K562 (cell line): ENCODE results near the gene NCOA4. TPM values are rescaled to one million over a fixed set of nuclear protein-coding genes. Genes with fewer than 3 reads are reported as not detected.
A peak's percentile ranks its signal among the peaks of the same experiment; 100 is the strongest.

Experiments
- BCLAF1 ChIP-seq, 2 experiments: fragments of 450-650 bp in 1 of 2; IDR thresholded peaks; 2 replicates each; pipeline ENCODE4 v1.6.1; 2011 to 2017; ENCODE audit warnings: low read depth in 2 of 2, antibody characterized with exemption in 1 of 2, borderline replicate concordance in 1 of 2, low read length in 1 of 2, mild to moderate bottlenecking in 1 of 2, mixed read lengths in 1 of 2; ENCODE audit not compliant: control insufficient read depth in 1 of 2
- CBX5 ChIP-seq: IDR thresholded peaks from 2 replicates; pipeline ENCODE4 v1.6.1; 2014; ENCODE audit warnings: low read depth, borderline replicate concordance
- CHAMP1 ChIP-seq: fragments of 450-650 bp; IDR thresholded peaks from 2 replicates; pipeline ENCODE4 v1.6.1; 2016; ENCODE audit warnings: mild to moderate bottlenecking
- HDAC8 ChIP-seq: fragments of 450-650 bp; IDR thresholded peaks from 2 replicates; pipeline ENCODE4 v1.6.1; 2016; ENCODE audit warnings: mild to moderate bottlenecking, missing genetic modification characterization, moderate library complexity, missing compliant biosample characterization
- HMGN3 ChIP-seq: IDR thresholded peaks from 2 replicates; pipeline ENCODE4 v1.6.1; 2011; ENCODE audit warnings: borderline replicate concordance, low read depth, mild to moderate bottlenecking, mixed read lengths, low read length; ENCODE audit not compliant: insufficient read length; ENCODE audit errors: extremely low read depth
- KDM2B ChIP-seq: fragments of 250-450 bp; sonication (Bioruptor Pico); IDR thresholded peaks from 2 replicates; pipeline ENCODE4 v1.8.0; 2021; ENCODE audit warnings: mild to moderate bottlenecking, moderate library complexity
- KHSRP ChIP-seq: fragments of 450-650 bp; IDR thresholded peaks from 2 replicates; pipeline ENCODE4 v1.6.1; 2017
- MBD1 ChIP-seq: fragments of 250-450 bp; sonication (Bioruptor Pico); IDR thresholded peaks from 2 replicates; pipeline ENCODE4 v1.8.0; 2022; ENCODE audit warnings: inconsistent platforms
- NBN ChIP-seq: fragments of 450-650 bp; IDR thresholded peaks from 2 replicates; pipeline ENCODE4 v1.6.1; 2016; ENCODE audit warnings: low read depth, mild to moderate bottlenecking
- PPARD ChIP-seq: fragments of 250-450 bp; sonication (Bioruptor Pico); IDR thresholded peaks from 2 replicates; pipeline ENCODE4 v1.8.0; 2022; ENCODE audit warnings: inconsistent platforms, mild to moderate bottlenecking, moderate library complexity
- SLC30A9 ChIP-seq: fragments of 250-450 bp; sonication (Bioruptor Pico); IDR thresholded peaks from 2 replicates; pipeline ENCODE4 v1.8.0; 2022; ENCODE audit warnings: mild to moderate bottlenecking, moderate library complexity
- TCF3 ChIP-seq: sonication (generic); formaldehyde crosslinking; IDR thresholded peaks from 2 replicates; pipeline ENCODE4 v1.4.0; 2020; ENCODE audit warnings: mild to moderate bottlenecking, missing genetic modification reagents
- ZNF668 ChIP-seq: fragments of 250-450 bp; sonication (Bioruptor Pico); IDR thresholded peaks from 2 replicates; pipeline ENCODE4 v1.8.0; 2022; ENCODE audit warnings: mild to moderate bottlenecking, inconsistent platforms
- ZNF75A ChIP-seq: fragments of 450-650 bp; formaldehyde crosslinking; IDR thresholded peaks from 2 replicates; pipeline ENCODE4 v1.4.0; 2020; ENCODE audit warnings: mild to moderate bottlenecking
- polyA plus RNA-seq, 8 experiments: library from polyadenylated mRNA; depleted of rRNA in 4 of 8; stranded (reverse) in 5 of 8; unstranded in 3 of 8; fragments of >200 nt; fragmentation: Nextera tagmentation in 2 of 8; fragmentation: Illumina TruSeq in 1 of 8; extraction: Ambion mirVana in 2 of 8; extraction: Trizol in 1 of 8; gene quantifications; 2 replicates each; pipeline versions ENCODE4 v1.2.1 to v1.2.3, GENCODE V29; 2011 to 2014; ENCODE audit warnings: inconsistent platforms in 1 of 8, missing spikeins in 1 of 8
- total RNA-seq, 7 experiments: library from RNA; depleted of rRNA in 6 of 7; stranded (reverse); fragments of >200 nt in 6 of 7; fragmentation: Illumina TruSeq in 2 of 7; extraction: Trizol in 2 of 7; gene quantifications; 2 replicates each; pipeline versions ENCODE4 v1.2.1 to v1.2.3, GENCODE V29; 2011 to 2021; ENCODE audit warnings: low replicate concordance in 1 of 7
- TF ChIP-seq, protein P1 (sequence below): sonication (generic); formaldehyde crosslinking; IDR thresholded peaks from 2 replicates; pipeline ENCODE4 v1.8.0; 2022; ENCODE audit warnings: missing genetic modification reagents, mild to moderate bottlenecking, moderate library complexity, borderline replicate concordance

The NCOA4 gene
- total and polyA plus RNA-seq, 9 of the 15 experiments (the other 6 are each of a cell fraction or from before 2014, with no cell fraction given) = 89.8 to 283 (median 181) TPM

DNA sequence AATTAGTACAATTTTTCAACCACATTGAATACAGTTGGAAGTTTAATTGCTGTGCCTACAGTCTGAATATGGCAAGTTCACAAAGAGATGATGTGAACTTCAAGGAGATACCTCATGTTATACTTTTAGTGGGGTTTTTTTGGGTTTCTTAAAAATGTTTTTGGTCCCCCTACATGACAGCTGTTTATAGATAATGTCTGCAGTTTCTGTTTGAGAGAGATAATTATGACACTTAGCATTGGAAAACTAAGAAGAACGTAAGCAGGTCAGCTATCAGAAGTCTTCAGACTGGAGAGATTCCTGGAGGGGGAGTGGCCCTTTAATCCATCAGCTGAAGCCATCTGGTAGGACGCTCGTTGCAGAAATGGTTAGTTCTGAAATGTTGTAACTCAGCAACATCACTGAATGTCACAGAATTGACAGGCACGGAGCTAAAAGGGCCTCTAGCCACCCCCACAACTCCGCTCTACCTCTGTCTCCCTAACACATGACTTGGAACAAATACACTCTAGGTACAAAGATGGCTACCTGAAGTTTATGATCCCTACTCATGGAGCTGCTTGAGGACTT, 29.2 kb downstream of the NCOA4 start (continued):
- TF ChIP-seq CHAMP1 = peak; percentile 99
- peak in 1 of 2 experiments; percentile 61; a peak in 1 of 4 replicates for TF ChIP-seq BCLAF1 (IDR thresholded peaks at IDR 0.05; ENCODE audit: borderline replicate concordance in 1 of 2, control insufficient read depth in 1 of 2, low read depth in 2 of 2, low read length in 1 of 2)
- TF ChIP-seq TCF3 = peak; percentile 99
- no peak for TF ChIP-seq KDM2B (CRISPR knock-in tag)
- TF ChIP-seq KHSRP = peak; percentile 98
- TF ChIP-seq ZNF668 = peak; percentile 8; the same call in 1 of the 2 replicates
- TF ChIP-seq MBD1 (CRISPR knock-in tag) = no peak
- TF ChIP-seq ZNF75A (CRISPR knock-in tag) = 0 out of 2 replicates have a peak, but pooled peaks have one; percentile 52
- no peak for TF ChIP-seq CBX5
- TF ChIP-seq PPARD (CRISPR knock-in tag) = no peak
- TF ChIP-seq HDAC8 (tag) = no peak
- TF ChIP-seq, protein P1, sequence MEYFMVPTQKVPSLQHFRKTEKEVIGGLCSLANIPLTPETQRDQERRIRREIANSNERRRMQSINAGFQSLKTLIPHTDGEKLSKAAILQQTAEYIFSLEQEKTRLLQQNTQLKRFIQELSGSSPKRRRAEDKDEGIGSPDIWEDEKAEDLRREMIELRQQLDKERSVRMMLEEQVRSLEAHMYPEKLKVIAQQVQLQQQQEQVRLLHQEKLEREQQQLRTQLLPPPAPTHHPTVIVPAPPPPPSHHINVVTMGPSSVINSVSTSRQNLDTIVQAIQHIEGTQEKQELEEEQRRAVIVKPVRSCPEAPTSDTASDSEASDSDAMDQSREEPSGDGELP (CRISPR knock-in tag) = peak; percentile 95
- TF ChIP-seq NBN = peak; percentile 99
- TF ChIP-seq SLC30A9 (CRISPR knock-in tag) = no peak
- peak; percentile 93 for TF ChIP-seq HMGN3
